Esophagus muscularis mucosa (tissue), 4 donors: Measurements from ENCODE around the gene IRF2BP2.

Experiments
- EP300 ChIP-seq: sonication (generic); formaldehyde crosslinking; IDR thresholded peaks from one replicate; pipeline ENCODE4 v1.6.1; 2017; ENCODE audit warnings: antibody characterized with exemption
- POLR2A ChIP-seq: fragments of 450-650 bp; IDR thresholded peaks from one replicate; pipeline ENCODE4 v1.6.1; 2017; ENCODE audit warnings: antibody characterized with exemption, moderate library complexity, mild to moderate bottlenecking, low read depth
- POLR2AphosphoS5 ChIP-seq, 2 donors: sonication (generic); formaldehyde crosslinking; IDR thresholded peaks; one replicate each; pipeline ENCODE4 v1.6.1; 2017; ENCODE audit warnings: antibody characterized with exemption in 2 of 2
- TF ChIP-seq, protein P1 (sequence below), 3 experiments: fragments of 200-600 bp in 2 of 3; fragments of 450-650 bp in 1 of 3; sonication (generic) in 2 of 3; IDR thresholded peaks; one replicate each; pipeline ENCODE4 v1.5.1; 2017 to 2019; ENCODE audit warnings: antibody characterized with exemption in 3 of 3, mild to moderate bottlenecking in 2 of 3, moderate library complexity in 1 of 3

DNA sequence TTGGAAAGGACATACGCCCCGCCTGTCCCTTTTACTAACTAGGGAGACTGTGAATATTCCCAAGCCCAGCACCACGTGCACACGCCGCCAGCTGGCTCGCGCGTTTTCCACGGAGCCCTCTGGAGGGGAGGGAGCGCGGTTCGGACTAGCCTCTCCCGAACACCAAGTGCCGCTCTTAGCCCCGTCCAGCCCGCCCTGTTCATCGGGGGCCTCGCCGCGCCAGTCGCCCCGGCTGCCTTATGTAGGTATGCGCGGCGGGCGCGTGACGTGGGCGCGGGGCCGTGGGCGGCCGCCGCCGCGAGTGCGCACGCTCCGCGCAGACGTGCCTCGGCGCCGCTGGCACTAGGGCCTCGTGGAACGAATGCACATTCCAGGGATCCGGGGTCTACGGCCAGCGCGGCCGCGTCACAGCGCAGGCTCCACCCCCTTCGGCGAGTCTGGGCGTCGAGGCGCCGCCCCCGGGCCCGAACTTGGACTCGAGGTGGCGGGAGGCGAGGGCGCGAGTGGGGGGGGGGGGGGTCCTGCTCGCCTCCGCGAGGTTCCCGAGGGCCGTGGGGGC, 767 bp upstream of the IRF2BP2 start:
- TF ChIP-seq, protein P1, sequence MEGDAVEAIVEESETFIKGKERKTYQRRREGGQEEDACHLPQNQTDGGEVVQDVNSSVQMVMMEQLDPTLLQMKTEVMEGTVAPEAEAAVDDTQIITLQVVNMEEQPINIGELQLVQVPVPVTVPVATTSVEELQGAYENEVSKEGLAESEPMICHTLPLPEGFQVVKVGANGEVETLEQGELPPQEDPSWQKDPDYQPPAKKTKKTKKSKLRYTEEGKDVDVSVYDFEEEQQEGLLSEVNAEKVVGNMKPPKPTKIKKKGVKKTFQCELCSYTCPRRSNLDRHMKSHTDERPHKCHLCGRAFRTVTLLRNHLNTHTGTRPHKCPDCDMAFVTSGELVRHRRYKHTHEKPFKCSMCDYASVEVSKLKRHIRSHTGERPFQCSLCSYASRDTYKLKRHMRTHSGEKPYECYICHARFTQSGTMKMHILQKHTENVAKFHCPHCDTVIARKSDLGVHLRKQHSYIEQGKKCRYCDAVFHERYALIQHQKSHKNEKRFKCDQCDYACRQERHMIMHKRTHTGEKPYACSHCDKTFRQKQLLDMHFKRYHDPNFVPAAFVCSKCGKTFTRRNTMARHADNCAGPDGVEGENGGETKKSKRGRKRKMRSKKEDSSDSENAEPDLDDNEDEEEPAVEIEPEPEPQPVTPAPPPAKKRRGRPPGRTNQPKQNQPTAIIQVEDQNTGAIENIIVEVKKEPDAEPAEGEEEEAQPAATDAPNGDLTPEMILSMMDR (IDR thresholded peaks at IDR 0.05): no peak
- TF ChIP-seq EP300 (peak; percentile 63), POLR2A (peak; percentile 94), POLR2AphosphoS5 (IDR thresholded peaks at IDR 0.05) (peak in 1 of 2 donors; percentile 97)
